ENCODE measurements around the gene EML6.

EML6 gene

DNA sequence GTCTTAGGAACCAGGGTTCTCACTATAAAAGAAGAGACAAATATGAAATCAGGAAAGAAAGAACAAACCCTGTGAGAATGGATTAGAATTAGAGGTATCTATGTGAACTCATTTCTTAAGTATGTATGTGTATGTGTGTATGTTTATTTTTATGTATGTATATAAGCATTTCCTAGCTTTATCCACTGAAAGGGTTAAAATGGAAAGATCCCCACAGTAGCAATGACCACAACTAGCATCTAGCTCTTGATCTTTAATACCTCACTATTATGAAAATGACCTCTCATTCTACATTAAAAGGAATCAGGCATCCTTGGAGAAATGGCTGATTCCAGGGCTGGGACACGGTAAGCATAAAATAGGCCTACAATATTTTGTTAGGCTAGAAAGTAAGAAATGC lies 295.2 kb downstream of the EML6 start:
- no peak overlapping the region for H3K4me3 Mint-ChIP-seq
- no peak overlapping the region for H3K27ac Mint-ChIP-seq
- peaks cover 4% of the 10 kb centered on the region for H3K9me3 Mint-ChIP-seq
- no peak for TF ChIP-seq CTCF (IDR thresholded peaks at IDR 0.05; ENCODE audit: unreplicated experiment in 3 of 3)
- H3K27me3 Mint-ChIP-seq (ENCODE audit: low read depth), result no peaks in the 10 kb centered on the region
- peaks cover 16% of the 10 kb centered on the region for H3K4me1 Mint-ChIP-seq
- H3K36me3 Mint-ChIP-seq (ENCODE audit: low read depth), result peaks cover 49% of the 10 kb centered on the region

- peaks cover 9% of the 10 kb centered on the region for H3K4me1 Mint-ChIP-seq
- peaks cover 49% of the 10 kb centered on the region for H3K36me3 Mint-ChIP-seq (ENCODE audit: low read depth)
- H3K4me3 Mint-ChIP-seq, result no peak overlapping the region
- H3K9me3 Mint-ChIP-seq, result peaks cover 4% of the 10 kb centered on the region
- H3K27ac Mint-ChIP-seq, result no peak overlapping the region
- no peaks in the 10 kb centered on the region for H3K27me3 Mint-ChIP-seq (ENCODE audit: low read depth)
- no peak for TF ChIP-seq CTCF (IDR thresholded peaks at IDR 0.05; ENCODE audit: unreplicated experiment in 3 of 3)
Observed at GRCh38 chr2:55019526-55020258, 296.2 kb downstream of the EML6 start.

Measured in nephron (organoid).